Measurements from ENCODE around the gene ALG3.

DNA sequence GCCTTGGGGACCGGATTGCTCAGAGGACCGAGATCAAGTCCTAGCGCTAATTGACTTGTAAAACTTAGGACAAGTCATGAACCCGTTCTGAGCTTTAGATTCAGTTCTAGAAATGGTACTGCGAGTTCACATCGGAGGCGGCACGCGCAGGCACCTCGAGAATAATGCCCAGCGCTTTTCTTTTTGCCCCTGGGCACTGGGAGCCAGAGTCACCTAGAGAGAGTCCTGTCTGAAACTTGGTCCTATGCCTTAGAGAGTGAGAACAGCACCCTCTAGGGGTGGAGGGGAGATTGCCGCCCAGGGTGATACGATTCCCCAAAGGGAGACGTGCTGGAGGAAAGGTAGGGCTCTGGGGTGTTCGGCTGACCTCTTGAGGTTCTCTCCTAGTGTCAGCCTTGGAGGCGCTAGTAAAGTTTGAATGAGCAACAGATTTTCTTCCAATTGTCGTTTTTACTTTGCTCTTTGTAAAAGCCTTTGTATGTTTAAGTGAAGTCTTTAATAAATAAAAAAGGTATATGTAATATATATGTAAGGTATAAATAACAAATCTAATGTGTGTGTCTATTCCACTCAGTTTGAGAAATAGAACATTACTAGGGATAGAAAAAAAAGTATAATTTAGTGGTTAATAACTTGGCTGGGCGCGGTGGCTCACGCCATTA lies 1.5 kb upstream of the ALG3 start:
- TF ChIP-seq, protein P1, sequence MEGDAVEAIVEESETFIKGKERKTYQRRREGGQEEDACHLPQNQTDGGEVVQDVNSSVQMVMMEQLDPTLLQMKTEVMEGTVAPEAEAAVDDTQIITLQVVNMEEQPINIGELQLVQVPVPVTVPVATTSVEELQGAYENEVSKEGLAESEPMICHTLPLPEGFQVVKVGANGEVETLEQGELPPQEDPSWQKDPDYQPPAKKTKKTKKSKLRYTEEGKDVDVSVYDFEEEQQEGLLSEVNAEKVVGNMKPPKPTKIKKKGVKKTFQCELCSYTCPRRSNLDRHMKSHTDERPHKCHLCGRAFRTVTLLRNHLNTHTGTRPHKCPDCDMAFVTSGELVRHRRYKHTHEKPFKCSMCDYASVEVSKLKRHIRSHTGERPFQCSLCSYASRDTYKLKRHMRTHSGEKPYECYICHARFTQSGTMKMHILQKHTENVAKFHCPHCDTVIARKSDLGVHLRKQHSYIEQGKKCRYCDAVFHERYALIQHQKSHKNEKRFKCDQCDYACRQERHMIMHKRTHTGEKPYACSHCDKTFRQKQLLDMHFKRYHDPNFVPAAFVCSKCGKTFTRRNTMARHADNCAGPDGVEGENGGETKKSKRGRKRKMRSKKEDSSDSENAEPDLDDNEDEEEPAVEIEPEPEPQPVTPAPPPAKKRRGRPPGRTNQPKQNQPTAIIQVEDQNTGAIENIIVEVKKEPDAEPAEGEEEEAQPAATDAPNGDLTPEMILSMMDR (conservative IDR thresholded peaks at IDR 0.05; ENCODE audit: low read length), result peak; percentile 96
- TF ChIP-seq EZH2phosphoT487 (IDR thresholded peaks at IDR 0.05; ENCODE audit: borderline replicate concordance, low read depth, low read length), result no peak

Data from OCI-LY7 (cell line).